Measurements from ENCODE around the gene GAK. TPM values are rescaled to one million over a fixed set of nuclear protein-coding genes. Genes with fewer than 3 reads are reported as not detected.

GAK gene
- total and polyA plus RNA-seq, 2 donors from 2014 or later, result 92.0 to 124 TPM

DNA sequence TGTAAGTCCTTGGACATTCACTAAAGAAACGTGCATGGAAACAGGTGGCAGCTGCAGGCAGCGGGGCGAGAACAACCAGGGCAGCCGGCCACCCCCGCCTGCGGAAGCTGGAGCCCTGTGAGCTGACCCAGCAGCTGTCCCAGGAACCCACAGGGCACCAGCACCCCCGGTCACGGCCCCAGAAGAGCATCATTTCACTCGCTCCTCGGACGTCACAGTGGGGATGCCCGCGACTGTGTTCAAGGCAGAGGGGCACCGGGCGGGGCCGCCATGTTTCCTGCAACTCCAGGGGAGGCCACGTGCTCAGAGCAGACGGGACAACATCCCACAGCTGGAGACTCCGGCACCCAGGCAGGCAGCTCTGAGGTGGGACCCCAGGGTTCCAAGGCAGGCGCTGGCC lies 61.2 kb downstream of the GAK start:
- Histone ChIP-seq H3K27ac (ENCODE audit: low read depth in 2 of 2, low read length in 2 of 2) (no peak overlapping the region), H3K36me3 (ENCODE audit: control insufficient read depth in 2 of 3, insufficient read depth in 3 of 3, low read length in 3 of 3) (peaks cover 16 to 36% (median 27%) of the 10 kb centered on the region in 3 donors), H3K4me1 (ENCODE audit: control insufficient read depth in 2 of 3, insufficient read depth in 2 of 3, low read depth in 1 of 3, low read length in 3 of 3) (peaks cover 0 to 2% (median 2%) of the 10 kb centered on the region in 3 donors), H3K9me3 (ENCODE audit: control insufficient read depth in 2 of 3, insufficient read depth in 1 of 3, low read length in 3 of 3) (peaks cover 0 to 7% (median 0%) of the 10 kb centered on the region in 3 donors), H3K4me3 (ENCODE audit: low read length in 3 of 3) (no peak overlapping the region), H3K27me3 (ENCODE audit: control insufficient read depth, insufficient read depth, low read length) (no peaks in the 10 kb centered on the region), H3K9ac (ENCODE audit: low read length in 3 of 3) (no peak overlapping the region)
- intact Hi-C loops (cut with DNase I), result no loop called here
- DNase-seq, result peak in 1 of 5 donors; percentile 66
- TF ChIP-seq, protein P1, sequence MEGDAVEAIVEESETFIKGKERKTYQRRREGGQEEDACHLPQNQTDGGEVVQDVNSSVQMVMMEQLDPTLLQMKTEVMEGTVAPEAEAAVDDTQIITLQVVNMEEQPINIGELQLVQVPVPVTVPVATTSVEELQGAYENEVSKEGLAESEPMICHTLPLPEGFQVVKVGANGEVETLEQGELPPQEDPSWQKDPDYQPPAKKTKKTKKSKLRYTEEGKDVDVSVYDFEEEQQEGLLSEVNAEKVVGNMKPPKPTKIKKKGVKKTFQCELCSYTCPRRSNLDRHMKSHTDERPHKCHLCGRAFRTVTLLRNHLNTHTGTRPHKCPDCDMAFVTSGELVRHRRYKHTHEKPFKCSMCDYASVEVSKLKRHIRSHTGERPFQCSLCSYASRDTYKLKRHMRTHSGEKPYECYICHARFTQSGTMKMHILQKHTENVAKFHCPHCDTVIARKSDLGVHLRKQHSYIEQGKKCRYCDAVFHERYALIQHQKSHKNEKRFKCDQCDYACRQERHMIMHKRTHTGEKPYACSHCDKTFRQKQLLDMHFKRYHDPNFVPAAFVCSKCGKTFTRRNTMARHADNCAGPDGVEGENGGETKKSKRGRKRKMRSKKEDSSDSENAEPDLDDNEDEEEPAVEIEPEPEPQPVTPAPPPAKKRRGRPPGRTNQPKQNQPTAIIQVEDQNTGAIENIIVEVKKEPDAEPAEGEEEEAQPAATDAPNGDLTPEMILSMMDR (IDR thresholded peaks at IDR 0.05; ENCODE audit: borderline replicate concordance, extremely low read depth, insufficient read depth), result no peak
- no peak for FAIRE-seq

DNA sequence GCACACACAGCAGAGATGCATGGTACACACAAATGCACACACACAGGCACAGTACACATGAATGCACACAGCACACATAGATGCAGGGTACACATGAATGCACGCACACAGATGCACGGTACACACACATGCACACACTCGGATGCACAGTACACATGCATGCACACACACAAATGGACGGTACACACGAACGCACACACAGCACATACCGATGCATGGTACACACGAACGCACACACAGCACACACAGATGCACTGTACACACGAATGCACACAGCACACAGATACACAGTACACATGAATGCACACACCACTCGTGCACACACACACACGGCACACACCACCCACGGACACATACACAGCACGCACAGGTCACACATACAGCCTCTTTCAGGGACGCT lies 62.3 kb downstream of the GAK start:
- TF ChIP-seq, protein P1 (IDR thresholded peaks at IDR 0.05; ENCODE audit: borderline replicate concordance, extremely low read depth, insufficient read depth), result no peak
- Histone ChIP-seq H3K9ac (ENCODE audit: low read length in 3 of 3) (no peak overlapping the region), H3K27me3 (ENCODE audit: control insufficient read depth, insufficient read depth, low read length) (no peaks in the 10 kb centered on the region), H3K4me3 (ENCODE audit: low read length in 3 of 3) (peak overlapping the region in 2 of 3 donors; percentile 1 to 21), H3K9me3 (ENCODE audit: control insufficient read depth in 2 of 3, insufficient read depth in 1 of 3, low read length in 3 of 3) (peaks cover 0 to 7% (median 0%) of the 10 kb centered on the region in 3 donors), H3K4me1 (ENCODE audit: control insufficient read depth in 2 of 3, insufficient read depth in 2 of 3, low read depth in 1 of 3, low read length in 3 of 3) (peaks cover 0 to 2% (median 2%) of the 10 kb centered on the region in 3 donors), H3K27ac (ENCODE audit: low read depth in 2 of 2, low read length in 2 of 2) (no peak overlapping the region), H3K36me3 (ENCODE audit: control insufficient read depth in 2 of 3, insufficient read depth in 3 of 3, low read length in 3 of 3) (peaks cover 16 to 39% (median 28%) of the 10 kb centered on the region in 3 donors)
- FAIRE-seq, result no peak
- intact Hi-C loops (cut with DNase I), result no loop called here
- DNase-seq, result no peak

DNA sequence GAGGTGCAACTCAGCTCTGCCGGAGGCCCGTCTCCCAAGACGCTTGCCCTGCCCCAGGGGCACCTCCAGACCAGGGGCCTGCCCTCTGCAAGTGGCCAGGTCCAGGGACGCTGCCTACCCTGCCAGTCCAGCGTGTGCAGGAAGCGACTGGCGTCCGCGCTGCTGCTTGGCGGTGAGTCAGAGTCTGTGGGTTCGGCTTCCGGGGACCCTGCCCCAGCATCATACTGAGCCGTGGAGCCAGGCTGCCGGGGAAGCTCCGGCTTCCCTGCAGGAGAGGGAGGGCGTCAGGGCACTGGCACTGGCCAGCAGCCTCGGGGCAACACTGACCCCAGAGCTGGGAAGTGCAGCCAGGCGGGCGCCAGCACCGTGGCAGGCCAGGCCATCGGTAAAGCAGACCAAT lies 63.7 kb downstream of the GAK start:
- Histone ChIP-seq H3K9me3 (ENCODE audit: control insufficient read depth in 2 of 3, insufficient read depth in 1 of 3, low read length in 3 of 3) (peaks cover 0 to 7% (median 0%) of the 10 kb centered on the region in 3 donors), H3K4me3 (ENCODE audit: low read length in 3 of 3) (no peak overlapping the region), H3K27ac (ENCODE audit: low read depth in 2 of 2, low read length in 2 of 2) (no peak overlapping the region), H3K36me3 (ENCODE audit: control insufficient read depth in 2 of 3, insufficient read depth in 3 of 3, low read length in 3 of 3) (peaks cover 14 to 39% (median 33%) of the 10 kb centered on the region in 3 donors), H3K4me1 (ENCODE audit: control insufficient read depth in 2 of 3, insufficient read depth in 2 of 3, low read depth in 1 of 3, low read length in 3 of 3) (peaks cover 0 to 2% (median 0%) of the 10 kb centered on the region in 3 donors), H3K27me3 (ENCODE audit: control insufficient read depth, insufficient read depth, low read length) (no peaks in the 10 kb centered on the region), H3K9ac (ENCODE audit: low read length in 3 of 3) (no peak overlapping the region)
- DNase-seq (peak in 1 of 5 donors; percentile 68), FAIRE-seq (no peak)
- intact Hi-C loops (cut with DNase I), result no loop called here
- TF ChIP-seq, protein P1 (IDR thresholded peaks at IDR 0.05; ENCODE audit: borderline replicate concordance, extremely low read depth, insufficient read depth), result no peak
